HG03064 (cell line): ENCODE data around the gene EMC10.
"Not testable (repeated sequence)": the region's sequence is repeated elsewhere in the genome, so short reads cannot be mapped to it uniquely, and the experiment has no call there.

Experiments used
- ATAC-seq: cut with Tn5 transposase; IDR thresholded peaks from one replicate; pipeline ENCODE4 v1.9.1; 2021; ENCODE audit warnings: low read depth; ENCODE audit not compliant: unreplicated experiment

EMC10 gene

DNA sequence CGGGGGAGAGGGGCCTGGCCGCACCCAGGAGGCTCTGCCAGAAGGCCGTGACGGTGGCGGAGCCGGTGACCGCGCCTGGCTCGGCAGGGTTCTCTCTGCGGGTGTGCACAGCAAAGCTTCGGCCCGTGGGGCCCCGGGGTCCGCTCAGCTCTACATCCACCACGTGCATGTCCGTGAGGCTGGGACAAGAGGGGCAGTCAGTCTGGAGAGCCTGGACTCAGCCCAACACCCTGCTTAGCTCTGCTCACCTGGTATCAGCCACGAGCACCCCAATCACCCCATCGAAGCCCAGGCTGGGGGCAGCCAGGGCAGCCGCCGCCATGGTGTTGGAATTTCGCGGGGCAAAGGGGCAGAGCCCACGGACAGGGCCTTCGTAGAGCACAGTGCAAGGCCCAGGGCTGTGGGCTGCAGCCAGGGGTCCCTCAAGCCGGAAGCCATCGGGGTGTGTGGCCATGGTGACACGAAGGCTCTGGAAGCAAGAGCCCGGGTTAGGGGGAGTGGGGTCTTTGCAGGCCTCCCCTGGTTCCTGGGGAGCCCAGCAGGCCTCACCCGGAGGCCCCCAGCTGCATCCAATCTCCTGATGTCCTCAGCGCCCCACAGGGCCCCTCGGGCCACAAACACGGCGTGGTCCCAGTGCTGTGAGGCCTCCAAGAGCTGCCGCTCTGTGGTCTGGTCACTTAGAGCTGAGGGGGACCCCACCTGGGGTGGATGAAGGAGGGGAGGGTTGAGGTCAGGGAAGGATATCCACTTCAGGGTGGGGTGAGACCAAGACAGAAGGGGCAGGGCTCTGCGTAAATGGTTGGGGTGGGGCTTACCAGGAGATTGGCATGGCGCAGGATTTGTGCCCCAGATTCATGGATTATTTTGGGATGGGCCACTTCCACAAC, 36.0 kb downstream of the EMC10 start:
- ATAC-seq, result no peak

DNA sequence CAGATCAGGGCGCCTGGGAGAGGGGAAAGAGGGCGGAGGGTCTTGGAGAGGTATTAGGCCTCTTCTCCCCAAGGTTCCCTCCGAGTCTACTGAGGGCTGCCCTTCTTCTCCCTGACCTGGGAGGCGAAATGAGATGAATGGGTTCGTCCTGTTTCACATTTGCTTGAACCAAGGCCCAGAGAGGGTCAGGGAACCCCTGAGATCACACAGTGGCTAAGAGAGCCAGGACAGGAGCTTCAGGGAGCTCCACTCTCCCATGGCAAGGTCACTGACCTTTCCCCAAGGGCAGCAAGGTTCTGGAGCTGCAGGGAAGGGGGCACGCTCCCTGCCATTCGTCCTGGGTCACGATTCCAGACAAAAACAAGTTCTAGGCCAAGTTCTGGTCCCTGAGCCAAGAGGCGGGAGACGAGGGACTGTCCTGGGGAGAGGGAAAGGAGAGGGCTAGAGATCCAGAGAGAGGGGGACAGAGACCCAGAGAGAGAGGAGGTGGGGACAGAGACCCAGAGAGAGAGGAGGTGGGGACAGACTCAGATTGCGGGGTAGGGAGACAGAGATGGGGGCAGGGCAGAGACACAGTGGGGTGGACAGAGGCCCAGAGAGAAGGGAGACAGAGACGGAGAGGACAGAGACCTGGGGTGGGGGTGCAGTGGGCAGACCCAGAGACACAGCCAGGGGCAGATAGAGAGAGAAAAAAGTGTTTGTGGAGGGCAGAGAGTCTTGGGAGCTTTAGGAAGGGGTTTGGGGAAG, 36.9 kb downstream of the EMC10 start:
- no peak for ATAC-seq

DNA sequence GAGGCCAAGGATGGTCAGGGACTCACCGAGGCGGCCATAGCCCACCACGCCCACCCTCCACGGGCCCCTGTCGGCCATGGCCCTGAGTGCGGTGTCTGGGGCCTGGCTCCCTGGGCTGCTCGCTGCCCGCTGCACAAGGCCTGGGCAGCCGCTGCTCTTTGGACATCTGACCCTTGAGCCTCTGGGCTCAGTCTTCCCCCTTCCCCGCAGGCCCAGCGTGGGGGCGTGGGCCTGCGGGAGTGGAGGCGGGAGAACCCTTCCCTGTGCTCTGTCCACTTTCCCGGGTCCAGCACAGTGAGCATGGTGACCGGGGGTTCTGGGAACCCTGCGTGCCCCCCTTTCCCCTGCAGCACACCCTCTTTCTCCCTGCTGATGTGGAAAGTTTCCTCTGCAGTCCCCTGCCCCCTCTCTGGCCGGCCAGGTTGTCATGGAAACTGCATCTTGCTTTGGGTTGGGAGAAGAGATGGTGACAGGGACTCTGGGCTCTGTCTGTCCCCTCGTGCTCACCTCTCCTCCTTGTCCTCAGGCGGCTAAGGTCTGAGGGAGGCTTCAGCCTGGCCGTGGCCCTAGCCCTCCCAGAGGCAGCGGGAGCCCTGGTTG, 37.5 kb downstream of the EMC10 start, which contains the start of gene ASPDH:
Gene ASPDH, minus strand, starts transcription at position 168 of the 600 bp plus-strand sequence. Its CDS starts 90 bp downstream, at position 78.
- no peak for ATAC-seq

DNA sequence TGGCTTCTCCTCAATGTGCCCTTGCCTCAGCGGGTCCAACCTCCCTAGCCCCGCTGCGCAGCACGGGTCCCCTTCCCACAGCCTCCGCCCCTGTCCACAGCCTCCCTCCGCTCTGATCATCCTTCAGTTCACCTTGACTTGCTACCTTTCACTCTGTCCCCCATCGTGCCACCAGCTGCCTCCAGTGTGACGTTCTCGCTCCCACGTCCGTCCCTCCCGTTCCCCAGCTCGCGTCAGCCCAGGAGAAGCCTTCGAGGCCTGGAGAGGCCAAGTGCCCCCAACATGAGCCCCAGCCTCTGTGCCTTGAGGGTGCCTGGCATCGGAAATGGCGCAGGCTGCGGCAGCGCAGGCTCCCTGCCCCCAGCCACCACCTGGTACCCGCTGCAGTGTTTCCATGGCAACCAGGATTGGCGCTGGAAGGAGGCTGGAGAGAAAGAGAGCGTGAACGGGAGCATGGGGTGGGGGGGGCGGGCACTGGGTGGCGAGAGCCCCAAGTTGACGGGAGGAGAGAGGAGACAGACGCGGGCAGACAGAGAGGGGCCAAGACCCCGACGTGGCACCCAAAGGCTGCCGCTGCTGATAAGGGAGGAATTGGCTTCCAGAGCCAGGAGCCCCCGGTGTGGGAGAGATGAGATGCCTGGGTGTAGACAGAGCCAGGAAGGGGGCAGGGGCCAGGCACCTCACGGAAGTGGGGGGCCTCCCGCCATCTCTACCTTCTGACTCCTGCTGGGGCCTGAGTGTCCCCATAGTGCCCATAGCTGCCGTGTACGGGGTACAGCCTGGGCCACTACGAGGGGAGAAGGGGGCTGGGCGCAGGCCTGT, 38.2 kb downstream of the EMC10 start:
- no peak for ATAC-seq

DNA sequence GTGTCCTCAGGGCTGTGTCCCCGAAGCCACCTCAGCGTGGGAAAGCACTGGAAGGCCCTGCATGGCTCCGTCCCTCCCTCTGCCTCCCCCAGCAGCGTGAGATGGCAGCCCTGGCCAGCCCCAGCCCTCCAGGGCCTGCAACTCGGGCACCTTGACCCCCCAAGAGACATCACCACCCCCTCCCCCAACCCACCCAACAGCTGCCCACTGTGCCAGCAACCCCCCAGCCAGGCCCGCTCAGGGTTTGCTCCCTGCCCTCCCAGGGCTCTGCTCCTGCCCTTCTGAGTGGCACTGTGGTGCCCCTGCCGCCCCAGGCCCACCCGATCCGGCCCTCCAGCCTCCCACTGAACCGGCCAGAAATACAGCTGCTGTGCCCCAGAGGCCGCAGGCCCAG, 38.9 kb downstream of the EMC10 start:
- no peak for ATAC-seq

DNA sequence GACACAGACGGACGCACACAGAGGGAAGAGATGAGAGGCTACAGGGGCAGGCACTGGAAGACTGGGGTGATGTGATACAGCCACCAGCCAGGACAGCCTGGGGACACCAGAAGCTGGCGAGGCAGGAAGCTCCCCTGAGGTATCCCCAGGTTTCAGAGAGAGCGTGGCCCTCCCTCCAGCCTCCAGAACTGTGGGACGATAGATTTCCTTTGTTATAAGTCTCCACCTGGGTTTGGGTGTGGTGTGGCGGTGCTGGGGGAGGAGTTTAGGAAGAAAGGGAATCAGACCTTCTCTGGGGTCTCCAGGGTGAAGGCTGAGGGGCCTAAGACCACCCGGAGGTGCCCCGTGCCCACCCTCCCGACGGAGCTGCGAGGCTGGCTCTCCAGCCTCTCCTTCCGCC, 40.1 kb downstream of the EMC10 start:
- ATAC-seq, result no peak

DNA sequence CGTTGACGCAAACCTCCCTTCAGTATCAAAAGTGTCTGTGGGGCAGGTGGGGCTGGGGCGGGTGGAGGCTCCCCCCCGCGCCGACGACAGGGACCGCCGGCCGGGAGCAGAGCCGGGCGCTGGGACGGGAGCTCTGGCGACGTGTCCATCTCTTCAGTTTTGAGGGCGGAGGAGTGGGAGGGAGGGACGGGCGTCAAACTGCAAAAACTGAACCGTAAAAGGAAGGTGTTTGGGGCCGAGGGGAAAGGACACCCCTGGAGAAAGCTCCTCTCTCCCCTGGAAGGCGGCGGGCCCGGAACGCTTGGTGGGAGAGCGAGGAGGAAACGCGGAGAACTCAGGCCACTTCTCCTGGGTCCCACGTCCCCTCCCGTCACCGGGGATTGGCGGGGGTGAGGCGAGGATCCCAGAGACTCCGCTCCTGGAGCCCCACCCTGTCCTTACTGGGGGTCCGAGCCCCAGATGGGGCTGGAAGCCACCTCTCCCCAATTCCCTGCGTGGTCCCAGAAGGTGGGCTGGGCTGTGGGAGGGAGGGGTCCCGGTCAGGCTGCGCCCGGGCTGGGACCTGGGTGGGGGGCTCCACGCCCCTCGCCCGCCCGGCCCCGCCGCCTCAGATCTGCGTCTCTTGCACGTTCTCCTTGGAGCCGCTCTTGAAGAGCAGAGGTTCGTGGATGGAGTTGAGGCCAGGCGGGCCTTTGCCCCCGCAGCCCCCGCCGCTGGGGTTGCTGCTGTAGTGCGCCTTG, 40.8 kb downstream of the EMC10 start:
- ATAC-seq, result no peak

DNA sequence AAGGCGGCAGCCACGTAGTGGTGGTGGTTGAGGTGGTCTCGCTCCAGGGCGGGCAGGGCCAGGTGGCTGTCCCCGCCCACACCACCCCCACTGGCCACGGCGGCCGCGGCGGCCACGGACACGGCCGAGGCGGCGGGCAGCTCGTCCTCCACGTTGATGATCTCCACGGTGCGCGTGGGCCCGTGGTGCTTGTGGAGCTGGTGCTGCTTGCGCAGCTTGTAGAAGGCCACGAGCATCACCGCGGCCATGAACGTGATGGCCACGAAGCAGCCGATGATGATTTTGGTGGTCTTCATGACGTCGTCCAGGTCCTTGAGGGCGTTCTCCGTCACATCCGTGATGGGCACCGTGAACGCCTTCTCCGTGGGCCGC, 41.4 kb downstream of the EMC10 start:
- no peak for ATAC-seq

DNA sequence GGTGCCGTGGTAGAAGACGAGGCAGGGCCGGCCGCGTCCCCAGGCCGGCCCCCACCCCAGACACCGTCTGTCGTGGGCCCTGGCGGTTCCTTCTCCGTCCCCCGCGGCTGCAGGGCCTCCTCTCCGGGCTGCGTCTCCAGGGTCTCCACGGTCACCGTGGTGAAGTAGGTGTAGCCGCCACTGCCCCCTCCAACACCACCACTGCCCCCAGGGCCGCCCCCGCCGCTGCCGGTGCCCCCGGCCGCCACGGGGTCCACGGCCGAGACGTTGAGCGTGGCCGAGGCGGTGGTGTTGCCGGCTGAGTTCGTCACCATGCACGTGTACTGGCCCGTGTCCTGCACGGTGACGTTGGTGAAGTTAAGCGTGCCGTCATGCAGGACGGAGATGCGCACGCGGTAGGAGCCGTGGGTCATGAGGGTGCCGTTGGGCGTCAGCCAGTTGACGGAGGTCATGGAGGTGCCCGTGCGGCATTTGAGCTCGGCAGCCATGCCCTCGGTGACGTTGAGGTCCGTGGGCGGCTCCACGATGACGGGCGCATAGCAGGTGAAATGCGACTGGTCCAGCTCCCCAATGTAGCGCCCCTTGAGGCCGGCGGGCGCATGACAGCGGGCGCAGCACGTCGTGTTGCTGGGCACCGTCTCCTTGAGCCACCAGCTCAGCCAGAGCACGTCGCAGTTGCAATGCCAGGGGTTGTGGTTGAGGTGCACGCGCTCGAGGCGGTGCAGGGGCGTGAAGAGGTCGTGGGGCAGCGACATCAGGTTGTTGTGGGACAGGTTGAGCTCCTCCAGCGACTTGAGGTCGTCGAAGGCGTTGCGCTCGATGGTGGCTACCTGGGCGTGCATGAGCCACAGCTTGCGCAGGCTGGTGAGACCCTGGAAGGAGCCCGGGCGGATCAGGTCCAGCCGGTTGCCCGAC, 42.0 kb downstream of the EMC10 start:
- ATAC-seq, result no peak

DNA sequence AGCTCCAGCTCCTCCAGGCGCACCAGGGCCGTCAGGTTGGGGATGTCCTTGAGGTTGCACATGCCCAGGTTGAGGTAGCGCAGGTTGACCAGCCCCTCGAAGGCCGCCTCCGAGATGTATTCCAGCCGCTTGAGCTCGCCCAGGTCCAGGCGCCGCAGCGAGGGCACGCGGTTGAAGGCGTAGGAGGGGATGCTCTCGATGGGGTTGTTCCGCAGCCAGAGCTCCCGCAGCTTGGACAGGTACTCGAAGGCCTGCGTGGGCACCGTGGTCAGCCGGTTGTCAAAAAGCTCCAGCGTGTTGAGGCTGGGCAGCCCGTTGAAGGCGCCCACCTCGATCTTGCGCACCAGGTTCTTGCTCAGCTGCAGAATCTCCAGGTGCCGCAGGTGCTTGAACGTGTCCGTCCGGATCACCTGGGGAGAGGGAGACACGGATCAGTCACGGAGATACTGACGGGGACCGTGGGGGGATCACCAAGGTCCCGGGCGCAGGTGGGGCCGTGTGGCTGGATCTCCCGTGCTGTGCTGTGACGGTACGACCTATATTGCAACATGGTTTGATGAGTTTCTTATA, 42.8 kb downstream of the EMC10 start:
- no peak for ATAC-seq

DNA sequence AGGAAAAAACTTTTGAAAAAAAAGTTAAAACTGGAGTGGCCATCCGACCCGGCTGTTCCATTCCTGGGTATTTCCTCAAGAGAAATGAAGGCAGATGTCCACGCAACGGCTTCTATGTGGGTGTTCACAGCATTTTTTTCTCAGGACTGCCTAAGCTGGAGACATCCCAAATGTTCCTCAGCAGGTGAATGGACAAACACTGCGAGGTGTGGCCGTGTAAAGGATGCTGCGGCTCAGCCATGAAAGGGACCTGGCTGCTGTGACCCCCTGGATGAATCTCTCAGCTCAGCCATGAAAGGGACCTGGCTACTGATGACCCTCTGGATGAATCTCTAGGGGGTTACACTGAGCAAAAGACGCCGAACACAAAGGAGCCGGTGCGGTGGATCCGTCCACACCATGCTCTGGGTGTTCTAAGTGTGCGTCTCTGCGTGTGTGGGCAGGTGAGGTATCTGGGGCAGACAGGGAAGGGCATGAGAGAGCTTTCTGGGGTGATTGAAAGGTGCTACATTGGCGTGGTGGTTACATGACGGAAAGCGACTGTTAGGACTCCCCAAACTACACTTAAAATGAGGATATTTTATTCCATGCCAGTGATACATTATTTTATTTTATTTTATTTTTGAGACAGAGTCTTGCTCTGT, 44.6 kb downstream of the EMC10 start:
- no peak for ATAC-seq

DNA sequence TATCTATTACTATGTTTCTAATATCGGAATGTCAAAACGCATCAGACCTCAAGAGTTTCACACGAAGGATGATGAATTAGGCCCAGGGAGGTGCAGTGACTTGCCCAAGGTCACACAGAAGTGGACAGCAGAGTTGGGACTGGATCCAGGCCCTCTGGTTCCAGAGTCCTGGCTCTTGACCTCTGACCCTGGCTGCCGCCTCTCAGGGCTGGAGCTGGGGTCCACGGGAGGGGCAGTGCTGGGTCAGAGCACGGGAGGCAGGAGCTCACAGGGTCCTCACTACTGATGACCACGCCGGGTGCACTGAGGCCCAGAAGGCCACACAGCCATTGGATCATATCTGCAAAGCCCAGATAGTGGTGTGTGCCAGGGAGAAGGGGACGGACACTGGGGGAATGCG, 46.6 kb downstream of the EMC10 start:
- no peak for ATAC-seq

DNA sequence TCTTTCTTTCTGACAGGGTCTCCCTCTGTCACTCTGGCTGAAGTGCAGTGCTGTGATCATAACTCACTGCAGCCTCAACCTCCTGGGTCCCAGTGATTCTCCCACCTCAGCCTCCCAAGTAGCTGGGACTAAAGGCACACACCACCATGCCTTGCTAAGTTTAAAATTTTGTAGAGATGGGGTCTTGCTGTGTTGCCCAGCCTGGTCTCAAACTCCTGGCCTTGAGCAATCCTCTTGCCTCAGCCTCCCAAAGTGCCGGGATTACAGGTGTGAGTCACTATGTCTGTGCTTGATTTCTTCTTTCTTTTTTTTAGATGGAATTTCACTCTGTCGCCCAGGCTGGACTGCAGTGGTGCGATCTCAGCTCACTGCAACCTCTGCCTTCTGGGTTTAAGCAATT, 51.7 kb downstream of the EMC10 start:
- ATAC-seq, result not testable (repeated sequence)

DNA sequence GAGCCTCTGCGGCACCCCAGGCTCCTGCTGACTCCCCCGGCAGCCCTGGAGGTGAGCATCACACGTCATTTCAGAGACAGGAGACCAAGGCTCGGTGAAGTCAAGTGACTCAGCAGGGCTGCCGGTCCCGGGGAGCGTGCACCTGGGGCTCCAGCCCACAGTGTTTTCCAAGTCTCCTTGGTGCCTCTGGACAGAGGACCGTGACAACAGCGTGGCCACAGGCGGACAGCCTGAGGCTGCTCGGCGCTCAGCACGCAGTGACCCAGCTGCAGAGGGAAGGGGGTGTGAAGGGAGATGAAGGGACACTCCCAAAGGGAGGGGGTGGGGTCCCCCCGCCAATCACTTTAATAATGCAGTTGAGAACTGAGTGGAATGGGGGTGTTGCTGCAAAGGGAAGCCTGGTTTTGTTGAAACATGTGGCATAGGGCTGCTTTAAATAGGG, 54.9 kb downstream of the EMC10 start:
- no peak for ATAC-seq

DNA sequence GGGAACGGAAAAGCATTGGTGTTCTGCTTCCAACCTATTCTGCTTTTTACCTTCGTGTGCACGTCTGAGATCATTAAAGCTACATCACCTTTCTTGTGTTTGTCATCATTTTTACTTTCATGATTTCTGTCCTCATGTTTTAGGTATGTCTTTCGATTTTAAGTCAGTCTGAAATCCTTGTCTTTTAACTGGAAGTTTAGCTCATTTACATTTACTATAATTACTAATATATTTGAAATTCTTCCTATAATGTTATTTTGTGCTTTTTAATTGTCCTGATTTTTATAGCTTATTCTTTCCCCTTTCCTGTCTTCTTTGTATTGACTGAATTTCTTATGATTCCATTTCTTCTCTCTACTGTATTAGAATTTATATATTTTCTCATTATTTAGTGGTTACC, 56.6 kb downstream of the EMC10 start:
- ATAC-seq, result no peak

DNA sequence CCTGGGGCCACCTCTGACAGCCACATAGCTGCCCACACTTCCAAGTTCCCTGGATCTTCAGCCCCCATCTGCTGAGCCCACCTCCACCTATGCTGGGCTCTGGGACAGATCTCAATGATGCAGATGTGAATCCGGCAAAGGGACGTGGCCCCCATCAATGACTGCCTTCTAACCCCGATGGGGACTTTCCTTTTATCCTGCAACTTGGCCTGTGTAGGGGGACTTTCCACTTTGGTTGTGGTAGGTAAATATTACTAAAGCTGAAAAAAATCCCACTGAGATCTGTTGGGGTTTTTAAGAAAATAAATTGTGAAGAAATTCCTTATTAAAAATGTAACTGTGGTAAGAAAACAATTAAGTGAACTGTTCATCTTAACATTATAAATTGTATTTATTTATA, 58.2 kb downstream of the EMC10 start:
- ATAC-seq, result no peak

DNA sequence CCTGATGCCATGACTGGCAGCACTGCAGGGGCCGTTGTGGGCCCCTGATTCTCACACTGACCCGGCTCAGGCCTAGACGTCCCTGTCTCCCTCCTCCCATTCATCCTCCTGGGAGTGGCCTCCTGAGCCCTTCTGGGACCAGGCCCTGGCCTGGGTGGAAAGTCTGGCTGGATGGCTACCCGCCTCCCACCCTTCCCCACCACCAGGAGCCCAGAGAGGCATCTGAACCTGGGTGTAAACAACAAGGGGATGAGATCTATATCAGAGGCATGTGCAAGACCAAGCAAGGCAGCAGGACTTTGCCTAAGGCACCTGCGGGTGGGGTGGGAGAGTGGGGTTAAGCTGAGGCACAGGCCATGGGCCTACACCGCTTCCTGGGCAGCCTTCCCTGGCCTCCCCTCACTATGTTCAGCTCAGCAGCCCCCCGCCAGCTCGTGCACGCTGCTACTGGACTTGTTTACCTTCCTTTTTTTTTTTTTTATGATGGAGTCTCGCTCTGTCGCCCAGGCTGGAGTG, 59.4 kb downstream of the EMC10 start:
- no peak for ATAC-seq
